Mesendoderm (in vitro differentiated cells): ENCODE data around the gene SNX12.

Experiments
- DNase-seq: peaks from one replicate; pipeline ENCODE4 v3.0.0; 2013
- H2AK5ac ChIP-seq: 2 replicates; pipeline ENCODE4 v1.6.1; 2013; ENCODE audit warnings: low read length, inconsistent platforms
- H2BK120ac ChIP-seq: 2 replicates; pipeline ENCODE4 v1.6.1; 2013; ENCODE audit warnings: low read depth, mild to moderate bottlenecking, low read length, moderate library complexity, mixed read lengths
- H2BK15ac ChIP-seq: replicated peaks from 2 replicates; pipeline ENCODE4 v1.6.1; 2013; ENCODE audit warnings: low read depth, mild to moderate bottlenecking, moderate library complexity
- H2BK5ac ChIP-seq: 2 replicates; pipeline ENCODE4 v1.6.1; 2013; ENCODE audit warnings: low read length, inconsistent platforms
- H3K18ac ChIP-seq: 2 replicates; pipeline ENCODE4 v1.6.1; 2013; ENCODE audit warnings: mild to moderate bottlenecking, low read length, mixed read lengths
- H3K23ac ChIP-seq: one replicate; pipeline ENCODE4 v1.6.1; 2013; ENCODE audit warnings: low read length
- H3K27ac ChIP-seq: 2 replicates; pipeline ENCODE4 v1.5.1; 2013; ENCODE audit warnings: low read depth, mild to moderate bottlenecking, inconsistent platforms, low read length, moderate library complexity
- H3K27me3 ChIP-seq: 2 replicates; pipeline ENCODE4 v1.6.1; 2013; ENCODE audit warnings: low read length, control low read depth, mild to moderate bottlenecking, inconsistent platforms; ENCODE audit not compliant: insufficient read depth, poor library complexity
- H3K36me3 ChIP-seq: 2 replicates; pipeline ENCODE4 v1.6.1; 2013; ENCODE audit warnings: low read length, inconsistent platforms; ENCODE audit not compliant: control insufficient read depth, insufficient read depth
- H3K4ac ChIP-seq: one replicate; pipeline ENCODE4 v1.6.1; 2013; ENCODE audit warnings: low read depth, mild to moderate bottlenecking, low read length, moderate library complexity
- H3K4me1 ChIP-seq: 2 replicates; pipeline ENCODE4 v1.6.1; 2013; ENCODE audit warnings: low read depth, low read length, inconsistent platforms; ENCODE audit not compliant: control insufficient read depth
- H3K4me2 ChIP-seq: 2 replicates; pipeline ENCODE4 v1.6.1; 2013; ENCODE audit warnings: low read length
- H3K4me3 ChIP-seq: 2 replicates; pipeline ENCODE4 v1.5.1; 2013; ENCODE audit warnings: mild to moderate bottlenecking, low read length
- H3K56ac ChIP-seq: one replicate; pipeline ENCODE4 v1.6.1; 2013; ENCODE audit warnings: low read length
- H3K79me1 ChIP-seq: 2 replicates; pipeline ENCODE4 v1.6.1; 2013; ENCODE audit warnings: low read length, inconsistent platforms
- H3K79me2 ChIP-seq: 2 replicates; pipeline ENCODE4 v1.6.1; 2013; ENCODE audit warnings: mild to moderate bottlenecking, low read length; ENCODE audit not compliant: control insufficient read depth, insufficient read depth
- H3K9ac ChIP-seq: 2 replicates; pipeline ENCODE4 v1.6.1; 2013; ENCODE audit warnings: low read length, inconsistent platforms
- H4K5ac ChIP-seq: one replicate; pipeline ENCODE4 v1.6.1; 2013; ENCODE audit warnings: low read length
- H4K8ac ChIP-seq: one replicate; pipeline ENCODE4 v1.6.1; 2013; ENCODE audit warnings: low read depth, mild to moderate bottlenecking, control low read depth, low read length, moderate library complexity
- WGBS: extraction: QIAGEN DNeasy Blood & Tissue Kit; methylation state at CpG from one replicate; pipeline ENCODE4 v1.1.7; 2013; ENCODE audit warnings: low lambda C conversion rate, missing lambda C conversion rate; ENCODE audit not compliant: insufficient coverage; ENCODE audit errors: extremely low coverage; 5-methylcytosine and 5-hydroxymethylcytosine counted together

SNX12 gene

GRCh38 chrX:71102292-71102691 lies 34.2 kb upstream of the SNX12 start:
- H2AK5ac ChIP-seq, result no peak overlapping the region
- no peak overlapping the region for H3K4me2 ChIP-seq
- no peak overlapping the region for H3K23ac ChIP-seq
- DNase-seq, result no peak
- no peak overlapping the region for H3K4me3 ChIP-seq
- H3K56ac ChIP-seq, result peak overlapping the region; percentile 30
- no CpG with 5 or more reads among the region's 3 CpGs for WGBS
- peak overlapping the region; percentile 65 for H3K4ac ChIP-seq
- peaks cover 14% of the 10 kb centered on the region for H3K4me1 ChIP-seq
- no peak overlapping the region for H3K9ac ChIP-seq
- no peaks in the 10 kb centered on the region for H3K79me2 ChIP-seq
- H4K5ac ChIP-seq, result no peak overlapping the region
- H3K27me3 ChIP-seq, result no peaks in the 10 kb centered on the region
- no peak overlapping the region for H2BK5ac ChIP-seq
- no peak overlapping the region for H2BK15ac ChIP-seq
- peak overlapping the region; percentile 89 for H2BK120ac ChIP-seq
- H3K36me3 ChIP-seq, result no peaks in the 10 kb centered on the region
- H3K27ac ChIP-seq, result no peak overlapping the region
- H4K8ac ChIP-seq, result no peak overlapping the region
- H3K79me1 ChIP-seq, result no peaks in the 10 kb centered on the region
- H3K18ac ChIP-seq, result no peak overlapping the region

- no peak overlapping the region for H2BK15ac ChIP-seq
- H2BK120ac ChIP-seq, result no peak overlapping the region
- H3K18ac ChIP-seq, result peak overlapping the region; percentile 61
- no peak for DNase-seq
- no peak overlapping the region for H3K9ac ChIP-seq
- H3K27me3 ChIP-seq, result no peaks in the 10 kb centered on the region
- H3K79me2 ChIP-seq, result no peaks in the 10 kb centered on the region
- H3K27ac ChIP-seq, result no peak overlapping the region
- no peak overlapping the region for H3K23ac ChIP-seq
- H3K4me2 ChIP-seq, result no peak overlapping the region
- H4K8ac ChIP-seq, result no peak overlapping the region
- H3K56ac ChIP-seq, result peak overlapping the region; percentile 34
- WGBS, result no CpG with 5 or more reads among the region's 31 CpGs
- H3K4me1 ChIP-seq, result peaks cover 14% of the 10 kb centered on the region
- H4K5ac ChIP-seq, result no peak overlapping the region
- H3K4me3 ChIP-seq, result no peak overlapping the region
- H2AK5ac ChIP-seq, result no peak overlapping the region
- H3K4ac ChIP-seq, result peak overlapping the region; percentile 72
- H3K36me3 ChIP-seq, result no peaks in the 10 kb centered on the region
- H2BK5ac ChIP-seq, result no peak overlapping the region
- no peaks in the 10 kb centered on the region for H3K79me1 ChIP-seq
These were observed 32.7 kb upstream of the SNX12 start for GRCh38 chrX:71100581-71101505.

- Histone ChIP-seq H3K4me2 (no peak overlapping the region), H2BK5ac (no peak overlapping the region), H4K8ac (no peak overlapping the region), H4K5ac (no peak overlapping the region), H3K18ac (peak overlapping the region; percentile 81), H3K56ac (no peak overlapping the region), H3K4me3 (no peak overlapping the region), H3K23ac (no peak overlapping the region), H3K36me3 (no peaks in the 10 kb centered on the region), H3K27me3 (no peaks in the 10 kb centered on the region), H3K79me1 (no peaks in the 10 kb centered on the region), H3K27ac (peak overlapping the region; percentile 49), H2BK15ac (no peak overlapping the region), H2AK5ac (no peak overlapping the region), H3K4me1 (peaks cover 14% of the 10 kb centered on the region), H3K9ac (no peak overlapping the region), H3K79me2 (no peaks in the 10 kb centered on the region), H3K4ac (no peak overlapping the region), H2BK120ac (no peak overlapping the region)
- DNase-seq, result peak; percentile 44
- no CpG with 5 or more reads among the region's 4 CpGs for WGBS
These were observed 31.6 kb upstream of the SNX12 start for GRCh38 chrX:71099736-71100135.

GRCh38 chrX:71098951-71099506 lies 30.9 kb upstream of the SNX12 start:
- no peaks in the 10 kb centered on the region for H3K27me3 ChIP-seq
- H3K23ac ChIP-seq, result no peak overlapping the region
- H2BK5ac ChIP-seq, result no peak overlapping the region
- H3K27ac ChIP-seq, result peak overlapping the region; percentile 49
- no peaks in the 10 kb centered on the region for H3K79me2 ChIP-seq
- H3K79me1 ChIP-seq, result no peaks in the 10 kb centered on the region
- H2BK120ac ChIP-seq, result no peak overlapping the region
- H3K18ac ChIP-seq, result no peak overlapping the region
- no peak overlapping the region for H3K4me2 ChIP-seq
- peak overlapping the region; percentile 25 for H3K56ac ChIP-seq
- H2AK5ac ChIP-seq, result no peak overlapping the region
- no peak overlapping the region for H3K4me3 ChIP-seq
- H2BK15ac ChIP-seq, result no peak overlapping the region
- H3K4me1 ChIP-seq, result peaks cover 9% of the 10 kb centered on the region
- H4K5ac ChIP-seq, result no peak overlapping the region
- no peaks in the 10 kb centered on the region for H3K36me3 ChIP-seq
- H3K4ac ChIP-seq, result no peak overlapping the region
- no CpG with 5 or more reads among the region's 5 CpGs for WGBS
- no peak overlapping the region for H3K9ac ChIP-seq
- H4K8ac ChIP-seq, result no peak overlapping the region
- DNase-seq, result peak; percentile 62

GRCh38 chrX:71098302-71098701 lies 30.2 kb upstream of the SNX12 start:
- Histone ChIP-seq H3K4ac (peak overlapping the region; percentile 3), H3K27me3 (no peaks in the 10 kb centered on the region), H3K4me3 (no peak overlapping the region), H2BK5ac (no peak overlapping the region), H2BK15ac (no peak overlapping the region), H2AK5ac (no peak overlapping the region), H3K27ac (no peak overlapping the region), H3K79me1 (no peaks in the 10 kb centered on the region), H2BK120ac (no peak overlapping the region), H3K23ac (no peak overlapping the region), H3K79me2 (no peaks in the 10 kb centered on the region), H3K4me1 (peaks cover 9% of the 10 kb centered on the region), H3K36me3 (no peaks in the 10 kb centered on the region), H3K4me2 (no peak overlapping the region), H4K8ac (no peak overlapping the region), H3K18ac (no peak overlapping the region), H4K5ac (no peak overlapping the region), H3K9ac (no peak overlapping the region), H3K56ac (no peak overlapping the region)
- peak; percentile 56 for DNase-seq
- no CpG with 5 or more reads among the region's 2 CpGs for WGBS
